GM12878 (cell line): ENCODE measurements around the gene C22orf15. TPM values are rescaled to one million over a fixed set of nuclear protein-coding genes. Genes with fewer than 3 reads are reported as not detected.

Source experiments
- ATAC-seq: fragments of 200-7000 bp; cut with Tn5 transposase; 3 replicates; pipeline ENCODE4 v1.9.1; 2020; ENCODE audit warnings: mild to moderate bottlenecking, moderate library complexity
- BruUV-seq: library from RNA; stranded (reverse); fragments of 400-500 nt; replicated peaks from 2 replicates; lab custom pipeline; 2021; lab: Mats Ljungman, UMichigan
- CTCF ChIA-PET: fragments of 300-600 bp; sonication (Branson Sonifier 250); formaldehyde crosslinking; extraction: SDS; loops from one replicate; lab custom pipeline; 2021; ENCODE audit warnings: inconsistent platforms; lab: Yijun Ruan, JAX
- POLR2A ChIA-PET: fragments of 350-600 bp; formaldehyde crosslinking; extraction: SDS; loops from one replicate; lab custom pipeline; 2021; ENCODE audit warnings: inconsistent platforms; lab: Charles Lee
- RAD21 ChIA-PET: fragments of 300-600 bp; sonication (Branson Sonifier 250); formaldehyde crosslinking; loops from one replicate; lab custom pipeline; 2023; ENCODE audit warnings: antibody characterized with exemption; ENCODE audit not compliant: unreplicated experiment; lab: Charles Lee
- SMC1A ChIA-PET: fragments of 300-600 bp; sonication (Branson Sonifier 250); formaldehyde crosslinking; loops from one replicate; lab custom pipeline; 2023; ENCODE audit not compliant: unreplicated experiment, uncharacterized antibody; lab: Charles Lee
- DNase-seq: peaks from one replicate; pipeline ENCODE4 v3.0.0-alpha.2; 2011; ENCODE audit warnings: low read depth, low spot score
- FAIRE-seq: peaks from 3 replicates; lab custom pipeline; 2011; peaks lifted over from hg19 to GRCh38; lab: Jason Lieb, UNC
- H2AFZ ChIP-seq: 2 replicates; pipeline ENCODE4 v1.6.0; 2011; ENCODE audit warnings: low read depth, low read length, control low read depth; ENCODE audit not compliant: control insufficient read depth
- H3K27ac ChIP-seq: 2 replicates; pipeline ENCODE4 v1.5.1; 2011; ENCODE audit warnings: control low read depth; ENCODE audit not compliant: control insufficient read depth, insufficient read depth
- H3K27me3 ChIP-seq, 2 experiments: replicated peaks in 1 of 2; 2 replicates each; pipeline versions ENCODE4 v1.6.0 to v1.6.1; 2011; ENCODE audit warnings: low read length in 1 of 2; ENCODE audit not compliant: control insufficient read depth in 2 of 2, insufficient read depth in 2 of 2
- H3K36me3 ChIP-seq, 2 experiments: 2 replicates each; pipeline ENCODE4 v1.5.1; 2011; ENCODE audit warnings: low read length in 1 of 2; ENCODE audit not compliant: control insufficient read depth in 2 of 2, insufficient read depth in 2 of 2
- H3K4me1 ChIP-seq: 2 replicates; pipeline ENCODE4 v1.6.1; 2011; ENCODE audit warnings: mild to moderate bottlenecking, low read length, moderate library complexity, mixed read lengths; ENCODE audit not compliant: control insufficient read depth, insufficient read depth
- H3K4me2 ChIP-seq: 2 replicates; pipeline ENCODE4 v1.6.0; 2011; ENCODE audit warnings: control low read depth; ENCODE audit not compliant: control insufficient read depth, insufficient read depth
- H3K4me3 ChIP-seq: fragments of 200-600 bp; sonication (generic); 2 replicates; pipeline ENCODE4 v1.5.1; 2016
- H3K79me2 ChIP-seq: 2 replicates; pipeline ENCODE4 v1.6.0; 2011; ENCODE audit warnings: low read length; ENCODE audit not compliant: control insufficient read depth, insufficient read depth
- H3K9ac ChIP-seq: 2 replicates; pipeline ENCODE4 v1.8.0; 2011; ENCODE audit warnings: low read length, control low read depth, mixed read lengths; ENCODE audit not compliant: control insufficient read depth, insufficient read depth
- H3K9me3 ChIP-seq: replicated peaks from 3 replicates; pipeline ENCODE4 v1.5.1; 2011; ENCODE audit warnings: mild to moderate bottlenecking, low read length; ENCODE audit not compliant: control insufficient read depth, insufficient read depth
- H4K20me1 ChIP-seq: 2 replicates; pipeline ENCODE4 v1.6.0; 2011; ENCODE audit not compliant: control insufficient read depth, insufficient read depth
- ASH2L ChIP-seq: fragments of 300-600, 200-600 bp; sonication (generic); IDR thresholded peaks from 2 replicates; pipeline ENCODE4 v1.6.1; 2017; ENCODE audit warnings: low read depth, mild to moderate bottlenecking, borderline replicate concordance
- ATF7 ChIP-seq: fragments of 450-650 bp; IDR thresholded peaks from 2 replicates; pipeline ENCODE4 v1.6.1; 2016; ENCODE audit warnings: low read depth, mild to moderate bottlenecking
- E2F8 ChIP-seq: fragments of 450-650 bp; IDR thresholded peaks from 2 replicates; pipeline ENCODE4 v1.6.1; 2018; ENCODE audit warnings: mild to moderate bottlenecking, low read depth, moderate library complexity; ENCODE audit not compliant: partially characterized antibody
- GATAD2B ChIP-seq: fragments of 450-650 bp; conservative IDR thresholded peaks from 2 replicates; pipeline ENCODE4 v1.6.1; 2017; ENCODE audit warnings: low read depth, mild to moderate bottlenecking, moderate library complexity
- NFIC ChIP-seq: IDR thresholded peaks from 2 replicates; pipeline ENCODE4 v1.6.1; 2012; ENCODE audit warnings: low read depth, mild to moderate bottlenecking, inconsistent platforms, low read length, moderate library complexity
- SMC3 ChIP-seq: IDR thresholded peaks from 2 replicates; pipeline ENCODE4 v1.6.1; 2011; ENCODE audit warnings: low read length, improper control_type of control experiment, borderline replicate concordance
- ZNF207 ChIP-seq: fragments of 450-650 bp; IDR thresholded peaks from 2 replicates; pipeline ENCODE4 v1.6.1; 2014; ENCODE audit warnings: antibody characterized with exemption, mild to moderate bottlenecking, borderline replicate concordance
- ZNF24 ChIP-seq: fragments of 450-650 bp; IDR thresholded peaks from 2 replicates; pipeline ENCODE4 v1.6.1; 2017; ENCODE audit warnings: antibody characterized with exemption, mild to moderate bottlenecking
- ZNF274 ChIP-seq: IDR thresholded peaks from one replicate; pipeline ENCODE4 v1.8.0; 2011; ENCODE audit not compliant: insufficient read length, insufficient read depth
- ZNF592 ChIP-seq: fragments of 450-650 bp; IDR thresholded peaks from 2 replicates; pipeline ENCODE4 v1.6.1; 2017; ENCODE audit warnings: mild to moderate bottlenecking, moderate library complexity
- ZZZ3 ChIP-seq: IDR thresholded peaks from 2 replicates; pipeline ENCODE4 v1.6.1; 2011; ENCODE audit warnings: low read depth; ENCODE audit not compliant: control insufficient read depth, insufficient read length
- WGBS: methylation state at CpG from one replicate; pipeline ENCODE4 v1.1.6; 2016; ENCODE audit warnings: low lambda C conversion rate; ENCODE audit not compliant: insufficient replicate concordance, insufficient coverage; ENCODE audit errors: missing lambda C conversion rate; 5-methylcytosine and 5-hydroxymethylcytosine counted together
- in situ Hi-C: fragments of 300-500 bp; cut with MboI; formaldehyde crosslinking; loops from 9 replicates; pipeline ENCODE4 v1.14.3; 2018; ENCODE audit warnings: mixed read lengths
- intact Hi-C: fragments of 100-400 bp; cut with micrococcal nuclease; formaldehyde crosslinking; loops from one replicate; pipeline ENCODE4 v1.14.2; 2022; ENCODE audit not compliant: unreplicated experiment
- polyA plus RNA-seq, 11 experiments: library from polyadenylated mRNA; depleted of rRNA in 4 of 11; unstranded in 6 of 11; stranded (reverse) in 5 of 11; fragments of >200 nt; fragmentation: Nextera tagmentation in 4 of 11; fragmentation: Illumina TruSeq in 1 of 11; extraction: Ambion mirVana in 4 of 11; extraction: Trizol in 1 of 11; gene quantifications; 1 replicate in 1 of 11; 2 replicates in 10 of 11; pipeline versions ENCODE4 v1.2.1 to v1.2.3, GENCODE V29; 2011 to 2016; ENCODE audit warnings: inconsistent platforms in 2 of 11, missing spikeins in 2 of 11, low read depth in 1 of 11
- total RNA-seq, 4 experiments: library from RNA; depleted of rRNA in 3 of 4; stranded (reverse); fragments of >200 nt in 3 of 4; fragmentation: Illumina TruSeq in 1 of 4; extraction: Trizol in 1 of 4; gene quantifications; 2 replicates each; pipeline versions ENCODE4 v1.2.1 to v1.2.3, GENCODE V29; 2013 to 2021

C22orf15 gene
- total and polyA plus RNA-seq, 10 of the 15 experiments (the other 5 are each of a cell fraction or from before 2014, with no cell fraction given), result 0.05 to 0.47 (median 0.13) TPM; not detected in 3

GRCh38 chr22:23745791-23746190 is 17.0 kb upstream of the C22orf15 start:
- ATAC-seq, result no peak

DNA sequence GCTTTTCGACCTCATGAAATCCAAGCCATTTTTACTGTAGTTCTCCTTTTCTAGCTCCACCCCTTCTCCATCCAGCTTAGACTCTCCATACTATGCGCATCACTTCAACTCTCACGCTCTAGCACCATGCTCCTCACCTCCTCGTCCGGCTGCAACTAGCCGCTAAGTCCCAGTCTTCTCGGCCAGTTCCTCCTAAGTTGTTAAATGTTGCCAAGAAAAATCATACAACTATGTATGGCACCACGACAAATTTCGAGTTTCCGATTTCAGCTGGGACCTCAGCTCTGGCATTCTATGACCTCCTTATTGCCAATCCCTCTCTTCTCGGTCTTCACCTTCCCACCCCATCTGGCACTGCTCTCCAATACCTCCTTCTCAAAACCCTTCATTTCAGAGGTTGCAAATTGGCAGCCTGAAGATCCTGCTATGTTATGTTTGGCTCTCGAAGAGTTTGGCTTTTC is 12.9 kb upstream of the C22orf15 start:
- WGBS, result 89% methylated on average over 12 of the region's 12 CpGs
- POLR2A ChIA-PET, result interaction anchor here (0.6 to 1.6 kb wide), 4 partner anchors 31 to 171 kb away, joined by 3 to 12 read pairs (median 3); no protein-coding TSS in a partner anchor
- Histone ChIP-seq H4K20me1 (no peaks in the 10 kb centered on the region), H3K4me3 (peak overlapping the region; percentile 81; the same call in 1 of the 2 replicates), H3K9ac (no peak overlapping the region), H2AFZ (no peak overlapping the region), H3K27me3 (no peaks in the 10 kb centered on the region), H3K4me2 (peak overlapping the region; percentile 73; the same call in 1 of the 2 replicates), H3K79me2 (no peaks in the 10 kb centered on the region), H3K4me1 (peaks cover 30% of the 10 kb centered on the region), H3K36me3 (no peaks in the 10 kb centered on the region), H3K9me3 (no peaks in the 10 kb centered on the region), H3K27ac (no peak overlapping the region)
- FAIRE-seq (no peak), ATAC-seq (no peak), DNase-seq (no peak)
- SMC1A ChIA-PET, result interaction anchor here (0.7 to 1.3 kb wide), 3 partner anchors 100 to 131 kb away, joined by 3 read pairs; partner anchors contain the start of gene SLC2A11
- TSS peak; percentile 83 for BruUV-seq
- in situ Hi-C loops (no loop called here), intact Hi-C loops (loop anchor here (2.0 kb wide), 1 partner anchor 17 kb away; the partner anchor contains the start of gene CHCHD10)
- CTCF ChIA-PET, result interaction anchor here (1.0 to 1.1 kb wide), 2 partner anchors 12 to 33 kb away, joined by 3 read pairs; no protein-coding TSS in a partner anchor
- RAD21 ChIA-PET, result no interaction called here
- TF ChIP-seq ASH2L, result no peak
- TF ChIP-seq NFIC, result no peak
- no peak for TF ChIP-seq SMC3
- TF ChIP-seq ZNF24, result no peak
- TF ChIP-seq E2F8, result no peak
- no peak for TF ChIP-seq ZNF592
- TF ChIP-seq GATAD2B, result no peak

More at GRCh38 chr22:23745791-23746190, 17.0 kb upstream of the C22orf15 start:
- Histone ChIP-seq H3K79me2 (no peaks in the 10 kb centered on the region), H3K4me3 (no peak overlapping the region), H3K4me2 (no peak overlapping the region), H3K4me1 (no peaks in the 10 kb centered on the region), H4K20me1 (no peaks in the 10 kb centered on the region), H2AFZ (no peak overlapping the region), H3K9me3 (no peaks in the 10 kb centered on the region; the same call in 2 of the 3 replicates), H3K27me3 (no peaks in the 10 kb centered on the region), H3K9ac (no peak overlapping the region), H3K27ac (no peak overlapping the region), H3K36me3 (no peaks in the 10 kb centered on the region; a peak in 1 of 4 replicates)
- TF ChIP-seq ATF7 (no peak), ZNF274 (no peak), ZNF207 (no peak), ZZZ3 (no peak)
- ChIA-PET CTCF (no interaction called here), SMC1A (no interaction called here), POLR2A (interaction anchor here (1.6 kb wide), 1 partner anchor 10 kb away, joined by 7 read pairs; no protein-coding TSS in a partner anchor), RAD21 (interaction anchor here (0.6 to 0.7 kb wide), 2 partner anchors 148 to 761 kb away, joined by 3 to 4 read pairs; partner anchors contain the start of gene MIF)
- WGBS, result 99% methylated on average over 6 of the region's 6 CpGs
- DNase-seq, result no peak
- intact Hi-C loops (no loop called here), in situ Hi-C loops (no loop called here)
- no peak for FAIRE-seq
- no TSS peak for BruUV-seq
